Activated CD8-positive, alpha-beta memory T cell treated with anti-CD3 and anti-CD28 coated beads for 24 hours (primary cell): Measurements from ENCODE around the gene HSPB6.
"Not testable (repeated sequence)": the region's sequence is repeated elsewhere in the genome, so short reads cannot be mapped to it uniquely, and the experiment has no call there.

Source experiments
- DNase-seq: peaks from one replicate; pipeline ENCODE4 v3.0.0-alpha.2; 2020

Gene HSPB6

GRCh38 chr19:35785339-35785627, 28.5 kb upstream of the HSPB6 start:
- DNase-seq: no peak

GRCh38 chr19:35784503-35785338, 27.9 kb upstream of the HSPB6 start:
- no peak for DNase-seq

GRCh38 chr19:35783469-35784434, 26.9 kb upstream of the HSPB6 start:
- no peak for DNase-seq

GRCh38 chr19:35782589-35782988, 25.8 kb upstream of the HSPB6 start:
- no peak for DNase-seq

GRCh38 chr19:35781650-35782049, 24.8 kb upstream of the HSPB6 start:
- DNase-seq: no peak

- no peak for DNase-seq
Measured at GRCh38 chr19:35780717-35781116, 23.9 kb upstream of the HSPB6 start.

- no peak for DNase-seq
Measured at GRCh38 chr19:35780058-35780457, 23.2 kb upstream of the HSPB6 start.

GRCh38 chr19:35779033-35779432, 22.2 kb upstream of the HSPB6 start:
- no peak for DNase-seq

GRCh38 chr19:35777961-35778360, 21.1 kb upstream of the HSPB6 start:
- DNase-seq: no peak

GRCh38 chr19:35777086-35777841, 20.4 kb upstream of the HSPB6 start:
- DNase-seq: no peak

- DNase-seq: no peak
Measured at GRCh38 chr19:35776102-35776788, 19.4 kb upstream of the HSPB6 start.

- DNase-seq: peak; percentile 99
Measured at GRCh38 chr19:35775298-35776101, 18.7 kb upstream of the HSPB6 start, which contains the start of gene ARHGAP33. ARHGAP33 (plus strand) TSS chr19:35775564; CDS start chr19:35775659, 95 bp downstream.

GRCh38 chr19:35775046-35775297, 18.1 kb upstream of the HSPB6 start:
- DNase-seq: no peak

GRCh38 chr19:35774274-35775045, 17.6 kb upstream of the HSPB6 start:
- DNase-seq: no peak

- no peak for DNase-seq
Measured at GRCh38 chr19:35773020-35773806, 16.4 kb upstream of the HSPB6 start.

- DNase-seq: not testable (repeated sequence)
Measured at GRCh38 chr19:35772362-35772761, 15.5 kb upstream of the HSPB6 start.

- no peak for DNase-seq
Measured at GRCh38 chr19:35768082-35768421, 11.2 kb upstream of the HSPB6 start.

- no peak for DNase-seq
Measured at GRCh38 chr19:35767288-35768081, 10.7 kb upstream of the HSPB6 start.

GRCh38 chr19:35766571-35767104, 9.8 kb upstream of the HSPB6 start:
- no peak for DNase-seq
